SK-N-MC (cell line): ENCODE results near the gene MAPK1IP1L.
"Not testable (repeated sequence)": the region's sequence is repeated elsewhere in the genome, so short reads cannot be mapped to it uniquely, and the experiment has no call there.

Experiments
- DNase-seq: peaks from one replicate; pipeline ENCODE4 v3.0.0-alpha.2; 2011; ENCODE audit warnings: low read depth, low spot score
- H3K27ac ChIP-seq: fragments of 200-600 bp; sonication (generic); 2 replicates; pipeline ENCODE4 v1.5.1; 2016; ENCODE audit warnings: mixed run types
- H3K36me3 ChIP-seq: fragments of 200-600 bp; sonication (generic); 2 replicates; pipeline ENCODE4 v1.6.1; 2017; ENCODE audit warnings: antibody characterized with exemption, low read length, mixed read lengths; ENCODE audit not compliant: insufficient read depth
- H3K4me3 ChIP-seq: fragments of 200-600 bp; sonication (generic); 2 replicates; pipeline ENCODE4 v1.5.1; 2016
- H3K9ac ChIP-seq: fragments of 200-600 bp; sonication (generic); 2 replicates; pipeline ENCODE4 v1.8.0; 2017; ENCODE audit warnings: mixed run types, mixed read lengths; ENCODE audit not compliant: insufficient read length
- H3K9me3 ChIP-seq: fragments of 200-600 bp; sonication (generic); 2 replicates; pipeline ENCODE4 v1.6.1; 2017; ENCODE audit warnings: low read depth, mild to moderate bottlenecking, antibody characterized with exemption, low read length, moderate library complexity, mixed read lengths
- EZH2 ChIP-seq: fragments of 200-600 bp; sonication (generic); IDR thresholded peaks from one replicate; pipeline ENCODE4 v1.6.1; 2017; ENCODE audit warnings: antibody characterized with exemption
- FOXP2 ChIP-seq: optimal IDR thresholded peaks from 2 replicates; pipeline ENCODE3; 2011; ENCODE audit warnings: mild to moderate bottlenecking, moderate library complexity; ENCODE audit not compliant: insufficient read depth; ENCODE audit errors: extremely low read length, control extremely low read depth
- POLR2AphosphoS5 ChIP-seq: IDR thresholded peaks from 2 replicates; pipeline ENCODE4 v1.6.1; 2012; ENCODE audit warnings: mild to moderate bottlenecking, low read depth, low read length, borderline replicate concordance

Gene MAPK1IP1L

DNA sequence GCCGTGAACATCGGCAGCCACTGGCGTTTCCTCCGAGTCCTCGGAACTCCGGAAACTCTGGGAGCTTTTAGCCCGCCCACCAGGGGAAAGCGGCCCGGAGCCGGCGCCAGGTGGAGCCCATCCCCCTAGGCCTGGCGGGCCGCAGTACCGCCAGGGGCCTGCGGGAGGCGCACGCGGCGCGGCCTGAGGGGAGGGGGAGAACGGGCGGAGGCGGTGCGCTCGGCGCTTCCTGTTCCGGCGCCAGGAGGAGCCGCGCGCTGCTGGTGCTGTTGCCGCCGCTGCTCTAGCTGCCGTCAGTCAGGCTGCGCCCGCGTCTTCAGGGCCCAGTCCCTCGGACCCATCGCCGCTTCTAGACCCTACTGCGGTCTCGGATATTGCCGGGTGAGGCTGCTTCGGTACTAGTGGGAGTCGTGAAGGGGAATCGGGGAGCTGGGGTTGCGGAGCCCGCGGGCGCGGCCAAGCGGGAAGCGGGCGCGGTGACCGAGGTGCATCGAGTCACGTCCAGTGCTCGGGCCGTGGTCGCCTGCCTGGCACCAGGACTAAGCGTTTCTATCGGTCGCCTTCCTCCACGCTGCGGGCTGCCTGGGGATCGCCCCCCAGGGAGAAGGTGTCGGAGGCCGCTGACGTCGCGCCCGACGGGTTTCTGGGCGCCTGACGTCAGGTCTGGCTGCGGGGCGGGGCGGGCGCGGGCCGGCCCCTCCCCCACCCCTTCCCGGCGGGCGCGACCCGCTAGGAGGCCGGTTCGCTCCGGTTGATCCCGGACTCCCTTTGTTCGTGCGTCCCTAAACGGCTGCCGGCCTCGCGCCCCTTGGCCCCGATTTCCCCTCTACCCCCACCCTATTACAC, at the start of gene MAPK1IP1L:
MAPK1IP1L (plus strand) TSS at position 225 of the 846 bp plus-strand sequence. CDS start 10,037 bp downstream, outside the sequence.
- H3K9ac ChIP-seq, result peak within 1 kb of the TSS; percentile 100
- TF ChIP-seq FOXP2 (peak; percentile 96), POLR2AphosphoS5 (peak; percentile 97), EZH2 (no peak)

GRCh38 chr14:55005071-55005470, 46.4 kb upstream of the MAPK1IP1L start:
- no peak overlapping the region for H3K27ac ChIP-seq
- H3K9ac ChIP-seq, result no peak overlapping the region
- no peaks in the 10 kb centered on the region for H3K9me3 ChIP-seq
- TF ChIP-seq EZH2 (no peak), POLR2AphosphoS5 (no peak), FOXP2 (no peak)
- DNase-seq, result no peak
- peaks cover 72% of the 10 kb centered on the region for H3K36me3 ChIP-seq
- no peak overlapping the region for H3K4me3 ChIP-seq

More for the DNA sequence above, at the start of gene MAPK1IP1L:
- no peaks in the 10 kb centered on the region for H3K9me3 ChIP-seq
- H3K4me3 ChIP-seq, result peak within 1 kb of the TSS; percentile 99
- H3K36me3 ChIP-seq, result peaks cover 40% of the 10 kb centered on the region
- peak within 1 kb of the TSS; percentile 99 for H3K27ac ChIP-seq
- peak; percentile 95 for DNase-seq

GRCh38 chr14:55015006-55015405, 36.4 kb upstream of the MAPK1IP1L start:
- Histone ChIP-seq H3K4me3 (no peak overlapping the region), H3K9me3 (no peaks in the 10 kb centered on the region), H3K9ac (no peak overlapping the region), H3K36me3 (peaks cover 58% of the 10 kb centered on the region), H3K27ac (no peak overlapping the region)
- DNase-seq, result no peak
- TF ChIP-seq EZH2, result no peak
- TF ChIP-seq POLR2AphosphoS5, result no peak
- TF ChIP-seq FOXP2, result no peak

GRCh38 chr14:55019968-55020554, 31.4 kb upstream of the MAPK1IP1L start:
- H3K4me3 ChIP-seq, result no peak overlapping the region
- H3K9ac ChIP-seq, result no peak overlapping the region
- H3K27ac ChIP-seq, result no peak overlapping the region
- no peaks in the 10 kb centered on the region for H3K9me3 ChIP-seq
- DNase-seq, result no peak
- TF ChIP-seq FOXP2 (no peak), EZH2 (no peak), POLR2AphosphoS5 (no peak)
- peaks cover 61% of the 10 kb centered on the region for H3K36me3 ChIP-seq

DNA sequence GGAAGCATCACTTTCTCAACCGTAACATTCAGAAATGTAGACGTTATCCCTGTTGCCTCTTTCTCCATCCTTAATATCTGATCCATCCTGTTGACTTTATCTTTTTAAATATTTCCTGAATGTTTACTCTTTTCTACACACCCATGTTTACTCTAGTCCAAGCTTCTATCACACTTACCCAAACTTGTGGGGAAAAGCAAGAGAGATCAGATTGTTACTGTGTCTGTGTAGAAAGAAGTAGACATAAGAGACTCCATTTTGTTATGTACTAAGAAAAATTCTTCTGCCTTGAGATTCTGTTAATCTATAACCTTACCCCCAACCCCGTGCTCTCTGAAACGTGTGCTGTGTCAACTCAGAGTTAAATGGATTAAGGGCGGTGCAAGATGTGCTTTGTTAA, 27.1 kb upstream of the MAPK1IP1L start:
- not testable (repeated sequence) for H3K9ac ChIP-seq, H3K9me3 ChIP-seq, DNase-seq, H3K4me3 ChIP-seq, H3K27ac ChIP-seq
- H3K36me3 ChIP-seq, result peaks cover 41% of the 10 kb centered on the region

DNA sequence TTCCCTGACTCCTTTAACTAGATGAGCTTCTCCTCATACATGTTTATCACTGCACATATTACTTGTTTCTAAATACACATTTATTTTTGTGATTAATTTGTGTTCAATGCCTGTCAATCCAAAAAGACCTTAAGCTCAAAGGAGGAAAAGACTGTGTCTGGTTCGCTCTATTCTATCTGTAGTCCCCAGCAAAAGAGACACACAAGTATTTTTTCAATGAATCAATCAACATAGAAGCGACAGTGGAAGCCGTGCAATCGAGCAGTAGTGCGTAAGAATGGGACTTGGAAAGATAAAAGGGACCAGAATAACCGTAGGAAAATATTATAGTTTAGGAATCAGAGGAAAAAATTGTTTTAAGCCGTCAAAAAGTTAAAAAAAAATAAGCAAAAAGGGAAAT, 25.5 kb upstream of the MAPK1IP1L start:
- Histone ChIP-seq H3K36me3 (peaks cover 29% of the 10 kb centered on the region), H3K27ac (no peak overlapping the region), H3K4me3 (peak overlapping the region; percentile 88), H3K9me3 (no peaks in the 10 kb centered on the region), H3K9ac (peak overlapping the region; percentile 97)
- no peak for DNase-seq
- TF ChIP-seq POLR2AphosphoS5, result no peak
- TF ChIP-seq FOXP2, result no peak
- no peak for TF ChIP-seq EZH2

DNA sequence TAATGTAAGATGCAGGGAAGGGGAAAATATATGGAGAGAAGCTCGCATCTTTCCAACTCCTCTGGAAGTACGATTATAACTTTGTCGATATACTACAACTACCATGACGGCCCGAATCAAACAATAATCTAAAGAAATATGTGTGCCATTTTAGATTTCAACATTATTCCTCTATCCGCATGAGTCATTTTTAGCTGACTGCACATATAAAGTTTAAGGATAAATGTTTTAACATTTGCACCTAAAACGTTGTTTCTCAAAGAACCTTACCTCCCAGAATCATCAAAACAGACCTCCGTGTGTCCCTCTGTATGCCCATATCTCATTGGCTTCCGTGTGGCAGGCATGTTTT, 25.0 kb upstream of the MAPK1IP1L start:
- no peak for DNase-seq
- peak overlapping the region; percentile 97 for H3K9ac ChIP-seq
- no peaks in the 10 kb centered on the region for H3K9me3 ChIP-seq
- peaks cover 24% of the 10 kb centered on the region for H3K36me3 ChIP-seq
- peak overlapping the region; percentile 88 for H3K4me3 ChIP-seq
- TF ChIP-seq EZH2 (no peak), POLR2AphosphoS5 (no peak), FOXP2 (no peak)
- peak overlapping the region; percentile 78 for H3K27ac ChIP-seq

- Histone ChIP-seq H3K36me3 (peaks cover 19% of the 10 kb centered on the region), H3K4me3 (peak within 1 kb of the TSS; percentile 88), H3K27ac (peak within 1 kb of the TSS; percentile 78), H3K9ac (peak within 1 kb of the TSS; percentile 97), H3K9me3 (no peaks in the 10 kb centered on the region)
- DNase-seq, result no peak
- TF ChIP-seq EZH2, result no peak
- TF ChIP-seq FOXP2, result peak; percentile 71
- TF ChIP-seq POLR2AphosphoS5, result peak; percentile 94
These were observed 24.5 kb upstream of the MAPK1IP1L start, which contains the start of the genes SOCS4 and WDHD1 for GRCh38 chr14:55026793-55027561. TSS of gene SOCS4 (plus strand) at chr14:55027236. CDS start at chr14:55043042, 15,806 bp downstream. TSS of gene WDHD1 (minus strand) at chr14:55027099. CDS start at chr14:55026787, 312 bp downstream.

GRCh38 chr14:55028066-55028465, 23.4 kb upstream of the MAPK1IP1L start:
- Histone ChIP-seq H3K4me3 (peak overlapping the region; percentile 88), H3K36me3 (peaks cover 13% of the 10 kb centered on the region), H3K9me3 (no peaks in the 10 kb centered on the region), H3K9ac (peak overlapping the region; percentile 97), H3K27ac (no peak overlapping the region)
- DNase-seq, result no peak
- TF ChIP-seq POLR2AphosphoS5 (no peak), EZH2 (no peak), FOXP2 (no peak)
